HUES6 (cell line): Measurements from ENCODE around the gene PPP1R16B.

Experiments
- H3K27ac ChIP-seq: 2 replicates; pipeline ENCODE4 v1.7.0; 2013; ENCODE audit warnings: low read depth, mild to moderate bottlenecking, low read length, inconsistent platforms
- H3K27me3 ChIP-seq: 2 replicates; pipeline ENCODE4 v1.6.1; 2013; ENCODE audit warnings: low read length; ENCODE audit not compliant: control insufficient read depth, insufficient read depth
- H3K36me3 ChIP-seq: 2 replicates; pipeline ENCODE4 v1.6.1; 2013; ENCODE audit warnings: low read length; ENCODE audit not compliant: control insufficient read depth, insufficient read depth
- H3K4me1 ChIP-seq: 2 replicates; pipeline ENCODE4 v1.6.1; 2013; ENCODE audit warnings: low read length; ENCODE audit not compliant: control insufficient read depth, insufficient read depth
- H3K4me3 ChIP-seq: 2 replicates; pipeline ENCODE4 v1.5.1; 2013; ENCODE audit warnings: low read depth, low read length
- H3K9ac ChIP-seq: one replicate; pipeline ENCODE4 v1.6.1; 2013; ENCODE audit warnings: mild to moderate bottlenecking, low read length
- H3K9me3 ChIP-seq: 2 replicates; pipeline ENCODE4 v1.6.1; 2013; ENCODE audit warnings: low read depth, low read length; ENCODE audit not compliant: control insufficient read depth, insufficient read depth

PPP1R16B gene

GRCh38 chr20:38903335-38903734, 97.8 kb downstream of the PPP1R16B start:
- Histone ChIP-seq H3K27ac (no peak overlapping the region), H3K9me3 (0 out of 2 replicates have a peak, but pooled peaks cover 3% of the 10 kb centered on the region), H3K36me3 (peaks cover 22% of the 10 kb centered on the region), H3K4me1 (no peaks in the 10 kb centered on the region), H3K9ac (no peak overlapping the region), H3K27me3 (no peaks in the 10 kb centered on the region), H3K4me3 (no peak overlapping the region)

- H3K4me3 ChIP-seq = no peak overlapping the region
- no peaks in the 10 kb centered on the region for H3K27me3 ChIP-seq
- no peak overlapping the region for H3K9ac ChIP-seq
- H3K9me3 ChIP-seq = 0 out of 2 replicates have a peak, but pooled peaks cover 3% of the 10 kb centered on the region
- H3K27ac ChIP-seq = no peak overlapping the region
- H3K4me1 ChIP-seq = no peaks in the 10 kb centered on the region
- H3K36me3 ChIP-seq = peaks cover 25% of the 10 kb centered on the region
These were observed 99.9 kb downstream of the PPP1R16B start for GRCh38 chr20:38905375-38905774.

- Histone ChIP-seq H3K9me3 (0 out of 2 replicates have a peak, but pooled peaks cover 3% of the 10 kb centered on the region), H3K27me3 (no peaks in the 10 kb centered on the region), H3K4me1 (no peaks in the 10 kb centered on the region), H3K9ac (no peak overlapping the region), H3K36me3 (peaks cover 24% of the 10 kb centered on the region), H3K27ac (no peak overlapping the region), H3K4me3 (no peak overlapping the region)
These were observed 102.6 kb downstream of the PPP1R16B start for GRCh38 chr20:38907918-38908677.

GRCh38 chr20:38915355-38915754, 109.9 kb downstream of the PPP1R16B start:
- Histone ChIP-seq H3K4me1 (no peaks in the 10 kb centered on the region), H3K27me3 (no peaks in the 10 kb centered on the region), H3K27ac (no peak overlapping the region), H3K36me3 (0 out of 2 replicates have a peak, but pooled peaks cover 3% of the 10 kb centered on the region), H3K4me3 (no peak overlapping the region), H3K9me3 (no peaks in the 10 kb centered on the region), H3K9ac (no peak overlapping the region)

GRCh38 chr20:38917657-38918056, 112.2 kb downstream of the PPP1R16B start:
- Histone ChIP-seq H3K9me3 (no peaks in the 10 kb centered on the region), H3K27ac (no peak overlapping the region), H3K4me3 (no peak overlapping the region), H3K36me3 (0 out of 2 replicates have a peak, but pooled peaks cover 3% of the 10 kb centered on the region), H3K9ac (no peak overlapping the region), H3K27me3 (no peaks in the 10 kb centered on the region; the same call in 1 of the 2 replicates), H3K4me1 (no peaks in the 10 kb centered on the region; the same call in 1 of the 2 replicates)

- no peaks in the 10 kb centered on the region for H3K9me3 ChIP-seq
- 0 out of 2 replicates have a peak, but pooled peaks cover 3% of the 10 kb centered on the region for H3K36me3 ChIP-seq
- H3K9ac ChIP-seq = no peak overlapping the region
- H3K27me3 ChIP-seq = no peaks in the 10 kb centered on the region; the same call in 1 of the 2 replicates
- H3K4me1 ChIP-seq = no peaks in the 10 kb centered on the region; the same call in 1 of the 2 replicates
- H3K27ac ChIP-seq = no peak overlapping the region
- no peak overlapping the region for H3K4me3 ChIP-seq
These were observed 112.7 kb downstream of the PPP1R16B start for GRCh38 chr20:38918172-38918571.

- no peak overlapping the region for H3K4me3 ChIP-seq
- H3K9me3 ChIP-seq = no peaks in the 10 kb centered on the region
- no peak overlapping the region for H3K27ac ChIP-seq
These were observed 114.2 kb downstream of the PPP1R16B start for GRCh38 chr20:38919683-38920082.

GRCh38 chr20:38920411-38920810, 114.9 kb downstream of the PPP1R16B start:
- Histone ChIP-seq H3K27me3 (no peaks in the 10 kb centered on the region; the same call in 1 of the 2 replicates), H3K27ac (no peak overlapping the region), H3K9ac (no peak overlapping the region), H3K4me1 (no peaks in the 10 kb centered on the region; the same call in 1 of the 2 replicates), H3K4me3 (no peak overlapping the region), H3K9me3 (no peaks in the 10 kb centered on the region), H3K36me3 (0 out of 2 replicates have a peak, but pooled peaks cover 3% of the 10 kb centered on the region)

More at GRCh38 chr20:38919683-38920082, 114.2 kb downstream of the PPP1R16B start:
- H3K36me3 ChIP-seq = 0 out of 2 replicates have a peak, but pooled peaks cover 3% of the 10 kb centered on the region
- no peaks in the 10 kb centered on the region; the same call in 1 of the 2 replicates for H3K27me3 ChIP-seq
- no peak overlapping the region for H3K9ac ChIP-seq
- H3K4me1 ChIP-seq = no peaks in the 10 kb centered on the region; the same call in 1 of the 2 replicates

- H3K4me1 ChIP-seq = no peaks in the 10 kb centered on the region; the same call in 1 of the 2 replicates
- H3K9me3 ChIP-seq = no peaks in the 10 kb centered on the region
- H3K9ac ChIP-seq = no peak overlapping the region
- no peak overlapping the region for H3K4me3 ChIP-seq
- 0 out of 2 replicates have a peak, but pooled peaks cover 3% of the 10 kb centered on the region for H3K36me3 ChIP-seq
- H3K27ac ChIP-seq = no peak overlapping the region
- no peaks in the 10 kb centered on the region; the same call in 1 of the 2 replicates for H3K27me3 ChIP-seq
These were observed 115.4 kb downstream of the PPP1R16B start for GRCh38 chr20:38920851-38921250.

GRCh38 chr20:38924718-38925117, 119.2 kb downstream of the PPP1R16B start:
- peaks cover 9% of the 10 kb centered on the region; the same call in 1 of the 2 replicates for H3K4me1 ChIP-seq
- no peak overlapping the region for H3K4me3 ChIP-seq
- no peak overlapping the region for H3K27ac ChIP-seq
- H3K9me3 ChIP-seq = no peaks in the 10 kb centered on the region
- no peaks in the 10 kb centered on the region; the same call in 1 of the 2 replicates for H3K27me3 ChIP-seq
- peaks cover 7% of the 10 kb centered on the region for H3K36me3 ChIP-seq
- H3K9ac ChIP-seq = no peak overlapping the region
